ENCODE results near the gene METTL14.

The METTL14 gene

GRCh38 chr4:118749347-118749988 is 64.3 kb downstream of the METTL14 start:
- peaks cover 3 to 23% of the 10 kb centered on the region in 2 donors for H3K4me1 ChIP-seq (ENCODE audit: control insufficient read depth in 1 of 2, insufficient read depth in 2 of 2, low read length in 2 of 2)
- H3K4me3 ChIP-seq (ENCODE audit: low read depth in 1 of 2, low read length in 2 of 2) = no peak overlapping the region
- peaks cover 11 to 16% of the 10 kb centered on the region in 2 donors for H3K36me3 ChIP-seq (ENCODE audit: control insufficient read depth in 1 of 2, insufficient read depth in 2 of 2, low read length in 2 of 2)

DNA sequence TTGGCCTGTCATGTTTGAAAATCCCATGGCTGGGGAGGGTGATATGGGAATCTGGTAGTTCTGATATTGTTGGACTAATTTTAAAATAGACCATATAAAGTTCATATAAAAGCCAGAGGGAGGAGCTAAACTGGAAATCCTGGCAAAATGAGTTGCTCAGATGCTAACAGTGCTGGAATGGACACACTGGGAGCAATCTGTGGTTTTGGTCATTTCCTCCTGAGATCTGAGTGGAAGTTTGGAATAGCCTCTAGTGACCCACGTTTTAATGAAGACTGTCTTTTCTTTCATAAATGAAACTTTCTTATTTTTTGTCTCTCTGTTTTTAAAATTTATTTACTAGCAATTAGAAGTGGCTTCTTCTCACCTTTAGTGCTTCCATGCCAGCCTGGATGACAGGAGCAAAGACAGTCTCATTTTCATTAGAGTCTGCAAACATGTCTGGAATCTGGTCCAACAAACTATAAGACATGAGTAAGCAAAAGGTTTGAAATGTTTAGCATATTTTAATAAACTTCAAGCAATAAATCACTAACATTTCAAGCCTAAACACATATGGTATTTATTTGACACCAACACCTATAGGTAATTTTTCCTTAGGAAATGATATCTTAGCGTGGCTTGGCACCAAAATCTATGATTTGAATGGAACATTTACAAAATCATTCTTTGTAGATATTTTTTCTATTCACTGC is 66.6 kb downstream of the METTL14 start:
- no peaks in the 10 kb centered on the region for H3K9me3 ChIP-seq (ENCODE audit: control insufficient read depth in 1 of 2, low read length in 2 of 2)
- H3K4me3 ChIP-seq (ENCODE audit: low read depth in 1 of 2, low read length in 2 of 2) = no peak overlapping the region
- no peaks in the 10 kb centered on the region for H3K27me3 ChIP-seq (ENCODE audit: low read depth, low read length)
- peaks cover 9 to 16% of the 10 kb centered on the region in 2 donors for H3K36me3 ChIP-seq (ENCODE audit: control insufficient read depth in 1 of 2, insufficient read depth in 2 of 2, low read length in 2 of 2)
- H3K4me1 ChIP-seq (ENCODE audit: control insufficient read depth in 1 of 2, insufficient read depth in 2 of 2, low read length in 2 of 2) = peaks cover 0 to 20% of the 10 kb centered on the region in 2 donors
- H3K27ac ChIP-seq (ENCODE audit: low read length) = no peak overlapping the region

More at GRCh38 chr4:118749347-118749988, 64.3 kb downstream of the METTL14 start:
- no peaks in the 10 kb centered on the region for H3K9me3 ChIP-seq (ENCODE audit: control insufficient read depth in 1 of 2, low read length in 2 of 2)
- no peaks in the 10 kb centered on the region for H3K27me3 ChIP-seq (ENCODE audit: low read depth, low read length)
- H3K27ac ChIP-seq (ENCODE audit: low read length) = peak overlapping the region; percentile 20

GRCh38 chr4:118752551-118752950 is 67.4 kb downstream of the METTL14 start:
- H3K36me3 ChIP-seq (ENCODE audit: control insufficient read depth in 1 of 2, insufficient read depth in 2 of 2, low read length in 2 of 2) = peaks cover 9 to 16% of the 10 kb centered on the region in 2 donors
- no peaks in the 10 kb centered on the region for H3K27me3 ChIP-seq (ENCODE audit: low read depth, low read length)
- H3K4me1 ChIP-seq (ENCODE audit: control insufficient read depth in 1 of 2, insufficient read depth in 2 of 2, low read length in 2 of 2) = peaks cover 2 to 22% of the 10 kb centered on the region in 2 donors
- no peaks in the 10 kb centered on the region for H3K9me3 ChIP-seq (ENCODE audit: control insufficient read depth in 1 of 2, low read length in 2 of 2)
- no peak overlapping the region for H3K27ac ChIP-seq (ENCODE audit: low read length)
- H3K4me3 ChIP-seq (ENCODE audit: low read depth in 1 of 2, low read length in 2 of 2) = no peak overlapping the region

- no peaks in the 10 kb centered on the region for H3K9me3 ChIP-seq (ENCODE audit: control insufficient read depth in 1 of 2, low read length in 2 of 2)
- peaks cover 9 to 16% of the 10 kb centered on the region in 2 donors for H3K36me3 ChIP-seq (ENCODE audit: control insufficient read depth in 1 of 2, insufficient read depth in 2 of 2, low read length in 2 of 2)
- no peak overlapping the region for H3K27ac ChIP-seq (ENCODE audit: low read length)
- no peaks in the 10 kb centered on the region for H3K27me3 ChIP-seq (ENCODE audit: low read depth, low read length)
- H3K4me1 ChIP-seq (ENCODE audit: control insufficient read depth in 1 of 2, insufficient read depth in 2 of 2, low read length in 2 of 2) = peaks cover 5 to 22% of the 10 kb centered on the region in 2 donors
- no peak overlapping the region for H3K4me3 ChIP-seq (ENCODE audit: low read depth in 1 of 2, low read length in 2 of 2)
These were observed 67.9 kb downstream of the METTL14 start for GRCh38 chr4:118753096-118753495.

DNA sequence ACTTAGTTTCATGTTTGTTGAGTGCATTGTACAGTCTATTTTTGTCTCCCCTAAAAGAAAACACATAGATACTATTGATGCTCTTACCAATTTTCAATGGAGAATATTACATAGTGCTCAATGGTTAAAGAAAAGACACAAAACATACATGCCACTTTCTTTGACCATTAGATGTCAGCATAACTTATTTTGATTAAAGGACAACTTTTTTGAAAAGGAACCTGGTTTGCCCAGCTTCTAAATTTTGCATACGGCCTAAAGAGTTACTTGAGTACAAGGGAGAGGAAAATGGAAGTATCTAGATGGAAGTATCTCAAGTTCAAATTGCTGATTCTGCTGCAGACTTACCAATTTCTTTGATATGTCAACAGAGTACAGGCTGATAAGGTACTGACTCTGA is 68.5 kb downstream of the METTL14 start:
- Histone ChIP-seq H3K4me3 (ENCODE audit: low read depth in 1 of 2, low read length in 2 of 2) (no peak overlapping the region), H3K36me3 (ENCODE audit: control insufficient read depth in 1 of 2, insufficient read depth in 2 of 2, low read length in 2 of 2) (peaks cover 9 to 16% of the 10 kb centered on the region in 2 donors), H3K27ac (ENCODE audit: low read length) (peak overlapping the region; percentile 28), H3K4me1 (ENCODE audit: control insufficient read depth in 1 of 2, insufficient read depth in 2 of 2, low read length in 2 of 2) (peaks cover 5 to 22% of the 10 kb centered on the region in 2 donors), H3K9me3 (ENCODE audit: control insufficient read depth in 1 of 2, low read length in 2 of 2) (no peaks in the 10 kb centered on the region), H3K27me3 (ENCODE audit: low read depth, low read length) (no peaks in the 10 kb centered on the region)

- Histone ChIP-seq H3K4me1 (ENCODE audit: control insufficient read depth in 1 of 2, insufficient read depth in 2 of 2, low read length in 2 of 2) (peaks cover 5 to 31% of the 10 kb centered on the region in 2 donors), H3K36me3 (ENCODE audit: control insufficient read depth in 1 of 2, insufficient read depth in 2 of 2, low read length in 2 of 2) (peaks cover 9 to 16% of the 10 kb centered on the region in 2 donors), H3K27me3 (ENCODE audit: low read depth, low read length) (no peaks in the 10 kb centered on the region), H3K9me3 (ENCODE audit: control insufficient read depth in 1 of 2, low read length in 2 of 2) (no peaks in the 10 kb centered on the region), H3K4me3 (ENCODE audit: low read depth in 1 of 2, low read length in 2 of 2) (no peak overlapping the region), H3K27ac (ENCODE audit: low read length) (peak overlapping the region; percentile 73)
These were observed 69.7 kb downstream of the METTL14 start for GRCh38 chr4:118754890-118755289.

DNA sequence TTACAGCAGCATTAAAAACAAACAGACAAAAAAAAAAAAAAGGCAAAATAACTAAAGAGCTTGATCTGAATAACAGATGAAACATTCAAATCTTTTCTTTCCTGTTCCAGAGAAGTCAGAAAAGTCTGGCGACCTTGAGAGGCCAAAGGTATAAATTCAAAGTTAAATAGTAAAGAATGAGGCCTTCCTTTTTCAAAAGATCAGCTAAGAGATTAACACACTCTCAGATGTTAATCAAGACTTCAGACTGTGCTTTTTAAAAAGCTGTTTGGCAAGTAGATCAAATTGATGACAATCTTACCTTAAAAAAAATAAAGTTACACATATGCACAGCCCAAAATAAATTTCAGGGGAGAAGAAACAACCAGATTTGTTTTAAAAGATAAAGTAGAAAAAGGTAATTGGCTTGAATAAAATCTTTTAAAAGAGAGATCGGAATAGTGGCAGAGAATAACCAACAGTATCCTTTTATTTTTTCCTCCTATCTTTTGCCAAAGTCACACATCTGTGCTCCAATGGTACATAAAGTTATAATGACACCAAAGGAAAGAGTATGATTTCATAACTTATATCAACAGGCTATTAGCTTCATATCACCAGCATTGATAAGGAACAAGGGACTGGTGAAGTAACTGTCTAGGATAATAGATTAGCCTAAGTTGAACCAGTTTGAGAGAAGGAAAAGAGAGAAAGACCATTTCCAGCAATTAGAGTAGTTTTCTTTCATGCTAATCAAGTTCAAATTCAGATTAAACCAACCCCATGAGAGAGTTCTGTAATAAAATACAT is 70.4 kb downstream of the METTL14 start:
- H3K4me3 ChIP-seq (ENCODE audit: low read depth in 1 of 2, low read length in 2 of 2) = no peak overlapping the region
- no peaks in the 10 kb centered on the region for H3K9me3 ChIP-seq (ENCODE audit: control insufficient read depth in 1 of 2, low read length in 2 of 2)

DNA sequence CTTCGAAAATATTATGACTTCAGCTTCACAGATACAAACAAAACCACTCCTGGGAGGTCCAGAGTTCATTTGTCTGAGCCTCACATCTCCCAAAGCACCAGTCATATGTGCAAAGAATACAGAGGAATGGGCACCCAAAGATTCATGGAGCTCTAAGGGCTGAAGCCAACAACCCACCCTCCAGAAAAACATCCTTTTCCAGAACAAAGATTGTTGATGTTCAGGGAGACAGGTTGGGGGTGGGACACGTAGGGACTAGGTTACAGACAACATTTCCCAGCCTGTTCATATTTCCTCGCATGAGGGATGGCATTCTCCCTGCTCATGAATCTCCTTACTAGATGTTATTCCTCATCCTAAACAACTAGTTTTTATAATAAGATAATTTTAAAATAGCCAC is 71.2 kb downstream of the METTL14 start:
- H3K27me3 ChIP-seq (ENCODE audit: low read depth, low read length) = no peaks in the 10 kb centered on the region
- H3K36me3 ChIP-seq (ENCODE audit: control insufficient read depth in 1 of 2, insufficient read depth in 2 of 2, low read length in 2 of 2) = peaks cover 4 to 7% of the 10 kb centered on the region in 2 donors
- H3K9me3 ChIP-seq (ENCODE audit: control insufficient read depth in 1 of 2, low read length in 2 of 2) = no peaks in the 10 kb centered on the region
- no peak overlapping the region for H3K4me3 ChIP-seq (ENCODE audit: low read depth in 1 of 2, low read length in 2 of 2)
- H3K27ac ChIP-seq (ENCODE audit: low read length) = peak overlapping the region; percentile 73
- H3K4me1 ChIP-seq (ENCODE audit: control insufficient read depth in 1 of 2, insufficient read depth in 2 of 2, low read length in 2 of 2) = peaks cover 5 to 39% of the 10 kb centered on the region in 2 donors

More for the DNA sequence above, 70.4 kb downstream of the METTL14 start:
- H3K4me1 ChIP-seq (ENCODE audit: control insufficient read depth in 1 of 2, insufficient read depth in 2 of 2, low read length in 2 of 2) = peaks cover 5 to 38% of the 10 kb centered on the region in 2 donors
- H3K27ac ChIP-seq (ENCODE audit: low read length) = peak overlapping the region; percentile 73
- H3K27me3 ChIP-seq (ENCODE audit: low read depth, low read length) = no peaks in the 10 kb centered on the region
- H3K36me3 ChIP-seq (ENCODE audit: control insufficient read depth in 1 of 2, insufficient read depth in 2 of 2, low read length in 2 of 2) = peaks cover 4 to 9% of the 10 kb centered on the region in 2 donors

- Histone ChIP-seq H3K4me3 (ENCODE audit: low read depth in 1 of 2, low read length in 2 of 2) (no peak overlapping the region), H3K27me3 (ENCODE audit: low read depth, low read length) (no peaks in the 10 kb centered on the region), H3K27ac (ENCODE audit: low read length) (peak overlapping the region; percentile 73), H3K9me3 (ENCODE audit: control insufficient read depth in 1 of 2, low read length in 2 of 2) (no peaks in the 10 kb centered on the region), H3K36me3 (ENCODE audit: control insufficient read depth in 1 of 2, insufficient read depth in 2 of 2, low read length in 2 of 2) (peaks cover under 1 to 2% of the 10 kb centered on the region in 2 donors), H3K4me1 (ENCODE audit: control insufficient read depth in 1 of 2, insufficient read depth in 2 of 2, low read length in 2 of 2) (peaks cover 5 to 41% of the 10 kb centered on the region in 2 donors)
These were observed 71.8 kb downstream of the METTL14 start for GRCh38 chr4:118756958-118757357.

DNA sequence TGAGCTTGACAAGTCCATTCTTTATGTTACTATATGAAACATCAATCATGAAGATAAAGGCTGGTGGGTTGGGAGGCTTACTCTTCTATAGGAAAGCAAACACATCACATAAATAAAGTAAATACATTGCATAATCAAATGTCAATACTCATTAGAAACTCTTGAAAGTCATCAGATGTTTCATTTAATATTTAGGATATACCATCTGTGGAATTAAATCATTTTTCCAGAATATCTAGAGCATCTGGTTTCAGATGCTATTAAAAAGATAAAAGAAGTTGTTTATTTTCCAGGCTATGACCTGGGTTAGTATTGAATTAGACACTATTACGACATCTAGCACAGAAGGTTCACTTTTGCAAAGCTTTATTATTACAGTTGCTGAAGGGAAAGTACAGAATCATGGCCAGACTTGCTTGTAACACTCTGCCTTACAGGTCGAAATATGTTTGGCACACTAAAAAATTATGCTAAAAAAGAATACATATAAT is 72.6 kb downstream of the METTL14 start:
- H3K4me3 ChIP-seq (ENCODE audit: low read depth in 1 of 2, low read length in 2 of 2) = no peak overlapping the region
- no peaks in the 10 kb centered on the region for H3K9me3 ChIP-seq (ENCODE audit: control insufficient read depth in 1 of 2, low read length in 2 of 2)
- no peaks in the 10 kb centered on the region for H3K27me3 ChIP-seq (ENCODE audit: low read depth, low read length)
- H3K36me3 ChIP-seq (ENCODE audit: control insufficient read depth in 1 of 2, insufficient read depth in 2 of 2, low read length in 2 of 2) = no peaks in the 10 kb centered on the region
- peaks cover 5 to 47% of the 10 kb centered on the region in 2 donors for H3K4me1 ChIP-seq (ENCODE audit: control insufficient read depth in 1 of 2, insufficient read depth in 2 of 2, low read length in 2 of 2)
- H3K27ac ChIP-seq (ENCODE audit: low read length) = peak overlapping the region; percentile 73

GRCh38 chr4:118758293-118758692 is 73.1 kb downstream of the METTL14 start:
- peak overlapping the region; percentile 73 for H3K27ac ChIP-seq (ENCODE audit: low read length)
- H3K36me3 ChIP-seq (ENCODE audit: control insufficient read depth in 1 of 2, insufficient read depth in 2 of 2, low read length in 2 of 2) = no peaks in the 10 kb centered on the region
- H3K9me3 ChIP-seq (ENCODE audit: control insufficient read depth in 1 of 2, low read length in 2 of 2) = no peaks in the 10 kb centered on the region
- H3K4me3 ChIP-seq (ENCODE audit: low read depth in 1 of 2, low read length in 2 of 2) = no peak overlapping the region
- no peaks in the 10 kb centered on the region for H3K27me3 ChIP-seq (ENCODE audit: low read depth, low read length)
- peaks cover 5 to 50% of the 10 kb centered on the region in 2 donors for H3K4me1 ChIP-seq (ENCODE audit: control insufficient read depth in 1 of 2, insufficient read depth in 2 of 2, low read length in 2 of 2)

Measured in muscle layer of duodenum (tissue), 2 donors.